ENCODE measurements around the gene CDK14. TPM values are rescaled to one million over a fixed set of nuclear protein-coding genes. Genes with fewer than 3 reads are reported as not detected.

The CDK14 gene
- total and polyA plus RNA-seq, 2 of the 8 experiments (the other 6 are each of a cell fraction or from before 2014, with no cell fraction given), result 5.5 to 47.3 TPM

- H3K27ac ChIP-seq (ENCODE audit: low read depth, low read length), result no peak overlapping the region
- H3K18ac ChIP-seq (ENCODE audit: extremely low read depth, low read length), result no peak overlapping the region
- no peak overlapping the region for H2BK120ac ChIP-seq (replicated peaks; ENCODE audit: low read depth, low read length)
- FAIRE-seq (no peak), DNase-seq (ENCODE audit: low read depth in 1 of 2, low spot score in 2 of 2) (no peak)
- no peak overlapping the region for H4K91ac ChIP-seq (replicated peaks; ENCODE audit: insufficient read length, low read length)
- H3K14ac ChIP-seq (ENCODE audit: insufficient read length), result no peak overlapping the region
- H2BK20ac ChIP-seq (ENCODE audit: low read length), result no peak overlapping the region
- no peak overlapping the region for H2AFZ ChIP-seq (ENCODE audit: low read length)
- CTCF ChIA-PET (ENCODE audit: partially characterized antibody), result interaction anchor here (1.2 to 1.6 kb wide), 2 partner anchors 47 to 379 kb away, joined by 3 to 4 read pairs; no protein-coding TSS in a partner anchor
- H2BK15ac ChIP-seq (ENCODE audit: low read length), result no peak overlapping the region
- H4K20me1 ChIP-seq (replicated peaks in 1 of 2; ENCODE audit: control insufficient read depth in 1 of 2, insufficient read depth in 2 of 2, low read length in 2 of 2), result no peaks in the 10 kb centered on the region
- H3K9me3 ChIP-seq (ENCODE audit: insufficient read depth in 2 of 2, low read depth in 1 of 2, low read length in 1 of 2), result no peaks in the 10 kb centered on the region
- 94% methylated on average over 4 of the region's 4 CpGs; no CpG with 5 or more reads in 1 of the 2 experiments for WGBS, 2 experiments (ENCODE audit: extremely low coverage in 1 of 2, insufficient coverage in 1 of 2, insufficient read length in 1 of 2, insufficient replicate concordance in 2 of 2, low coverage in 1 of 2, low lambda C conversion rate in 2 of 2, missing lambda C conversion rate in 1 of 2)
- H2BK12ac ChIP-seq (ENCODE audit: low read depth, low read length), result no peak overlapping the region
- H3K79me1 ChIP-seq (ENCODE audit: low read depth, low read length), result no peaks in the 10 kb centered on the region
- H4K8ac ChIP-seq (ENCODE audit: extremely low read depth, insufficient read depth, low read length), result no peak overlapping the region
- H3K4me2 ChIP-seq (ENCODE audit: insufficient read depth in 1 of 2, low read depth in 2 of 2, low read length in 2 of 2), result no peak overlapping the region
- H3K79me2 ChIP-seq (ENCODE audit: control insufficient read depth in 1 of 2, insufficient read depth in 2 of 2, low read length in 2 of 2), result peaks cover 0 to 19% of the 10 kb centered on the region in 2 experiments; a peak in 2 of 4 replicates
- H3K9ac ChIP-seq (replicated peaks in 1 of 4; ENCODE audit: extremely low read depth in 1 of 4, low read depth in 3 of 4, low read length in 3 of 4), result no peak overlapping the region
- H2AK5ac ChIP-seq (ENCODE audit: low read depth, low read length), result no peak overlapping the region
- no peak overlapping the region for H4K5ac ChIP-seq (ENCODE audit: insufficient read length, low read depth, low read length)
- H3K36me3 ChIP-seq (ENCODE audit: control insufficient read depth in 2 of 4, insufficient read depth in 4 of 4, low read length in 3 of 4), result no peaks in the 10 kb centered on the region
- no peak overlapping the region for H3K56ac ChIP-seq (replicated peaks; ENCODE audit: insufficient read length, low read depth, low read length)
- H3K23ac ChIP-seq (ENCODE audit: insufficient read length), result no peak overlapping the region
- H3K27me3 ChIP-seq (replicated peaks in 1 of 4; ENCODE audit: control insufficient read depth in 3 of 4, extremely low read depth in 1 of 4, insufficient read depth in 3 of 4, low read length in 3 of 4), result no peaks in the 10 kb centered on the region
- H3K23me2 ChIP-seq (ENCODE audit: low read depth, low read length), result no peaks in the 10 kb centered on the region; the same call in 1 of the 2 replicates
- H3K4me3 ChIP-seq (ENCODE audit: extremely low read depth in 1 of 4, insufficient read depth in 2 of 4, low read depth in 3 of 4, low read length in 4 of 4), result no peak overlapping the region
- H3K4ac ChIP-seq (replicated peaks; ENCODE audit: insufficient read length, low read depth, low read length), result no peak overlapping the region
- H2BK5ac ChIP-seq (ENCODE audit: low read depth, low read length), result no peak overlapping the region
- no peaks in the 10 kb centered on the region for H3K4me1 ChIP-seq (replicated peaks in 1 of 4; ENCODE audit: control insufficient read depth in 3 of 4, insufficient read depth in 4 of 4, low read length in 3 of 4)
- POLR2A ChIA-PET (ENCODE audit: partially characterized antibody), result interaction anchor here (0.6 kb wide), 1 partner anchor 314 kb away, joined by 3 read pairs; no protein-coding TSS in a partner anchor
- TF ChIP-seq SAP30 (IDR thresholded peaks at IDR 0.05; ENCODE audit: insufficient read depth, insufficient replicate concordance, low read length), result no peak
- TF ChIP-seq E2F6 (IDR thresholded peaks at IDR 0.05), result no peak
- TF ChIP-seq MAFK (IDR thresholded peaks at IDR 0.05; ENCODE audit: low read depth, low read length), result no peak
- no peak for TF ChIP-seq GABPA (IDR thresholded peaks at IDR 0.05; ENCODE audit: borderline replicate concordance, insufficient read depth, low read length)
- TF ChIP-seq ZNF274 (IDR thresholded peaks at IDR 0.05; ENCODE audit: borderline replicate concordance, extremely low read depth, low read length), result no peak
- TF ChIP-seq CBX5 (IDR thresholded peaks at IDR 0.05; ENCODE audit: low read depth, low read length), result no peak
- no peak for TF ChIP-seq CTBP2 (IDR thresholded peaks at IDR 0.05; ENCODE audit: borderline replicate concordance, insufficient read depth, insufficient read length, low read length)
- no peak for TF ChIP-seq TBP (IDR thresholded peaks at IDR 0.05; ENCODE audit: low read depth, low read length)
- TF ChIP-seq EGR1 (IDR thresholded peaks at IDR 0.05; ENCODE audit: borderline replicate concordance, low read depth, low read length), result no peak
- TF ChIP-seq EP300 (IDR thresholded peaks at IDR 0.05; ENCODE audit: borderline replicate concordance in 1 of 2, low read depth in 2 of 2, low read length in 2 of 2), result no peak
- TF ChIP-seq MAX (IDR thresholded peaks at IDR 0.05), result no peak
These were observed 58.8 kb downstream of the CDK14 start for GRCh38 chr7:90654718-90655427.
